Mesothelial cell of epicardium (in vitro differentiated cells): ENCODE measurements around the gene ATXN2. TPM values are rescaled to one million over a fixed set of nuclear protein-coding genes. Genes with fewer than 3 reads are reported as not detected.

ENCODE experiments used
- DNase-seq, 2 experiments: peaks; one replicate each; pipeline ENCODE4 v3.0.0; 2021; ENCODE audit warnings: low spot score in 2 of 2; ENCODE audit not compliant: unreplicated experiment in 2 of 2
- H3K27ac Mint-ChIP-seq: 2 replicates; pipeline ENCODE4 v1.8.0; 2021; ENCODE audit warnings: mixed read lengths
- H3K27me3 Mint-ChIP-seq: 2 replicates; pipeline ENCODE4 v1.8.0; 2021; ENCODE audit warnings: low read depth, mixed read lengths
- H3K36me3 Mint-ChIP-seq: 2 replicates; pipeline ENCODE4 v1.8.0; 2021; ENCODE audit warnings: mixed read lengths
- H3K4me1 Mint-ChIP-seq: 2 replicates; pipeline ENCODE4 v1.8.0; 2021; ENCODE audit warnings: mixed read lengths
- H3K4me3 Mint-ChIP-seq: 2 replicates; pipeline ENCODE4 v1.8.0; 2021; ENCODE audit warnings: mild to moderate bottlenecking, moderate library complexity, mixed read lengths
- H3K9me3 Mint-ChIP-seq: 2 replicates; pipeline ENCODE4 v1.8.0; 2021; ENCODE audit warnings: mixed read lengths
- total RNA-seq: library from RNA; stranded (reverse); gene quantifications from 3 replicates; pipeline ENCODE4 v1.2.1, GENCODE V29; 2021
- TF ChIP-seq, protein P1 (sequence below): fragments of 200-600 bp; sonication (generic); IDR thresholded peaks from one replicate; pipeline ENCODE4 v1.5.0; 2021; ENCODE audit warnings: antibody characterized with exemption; ENCODE audit not compliant: unreplicated experiment

ATXN2 gene, protein sequence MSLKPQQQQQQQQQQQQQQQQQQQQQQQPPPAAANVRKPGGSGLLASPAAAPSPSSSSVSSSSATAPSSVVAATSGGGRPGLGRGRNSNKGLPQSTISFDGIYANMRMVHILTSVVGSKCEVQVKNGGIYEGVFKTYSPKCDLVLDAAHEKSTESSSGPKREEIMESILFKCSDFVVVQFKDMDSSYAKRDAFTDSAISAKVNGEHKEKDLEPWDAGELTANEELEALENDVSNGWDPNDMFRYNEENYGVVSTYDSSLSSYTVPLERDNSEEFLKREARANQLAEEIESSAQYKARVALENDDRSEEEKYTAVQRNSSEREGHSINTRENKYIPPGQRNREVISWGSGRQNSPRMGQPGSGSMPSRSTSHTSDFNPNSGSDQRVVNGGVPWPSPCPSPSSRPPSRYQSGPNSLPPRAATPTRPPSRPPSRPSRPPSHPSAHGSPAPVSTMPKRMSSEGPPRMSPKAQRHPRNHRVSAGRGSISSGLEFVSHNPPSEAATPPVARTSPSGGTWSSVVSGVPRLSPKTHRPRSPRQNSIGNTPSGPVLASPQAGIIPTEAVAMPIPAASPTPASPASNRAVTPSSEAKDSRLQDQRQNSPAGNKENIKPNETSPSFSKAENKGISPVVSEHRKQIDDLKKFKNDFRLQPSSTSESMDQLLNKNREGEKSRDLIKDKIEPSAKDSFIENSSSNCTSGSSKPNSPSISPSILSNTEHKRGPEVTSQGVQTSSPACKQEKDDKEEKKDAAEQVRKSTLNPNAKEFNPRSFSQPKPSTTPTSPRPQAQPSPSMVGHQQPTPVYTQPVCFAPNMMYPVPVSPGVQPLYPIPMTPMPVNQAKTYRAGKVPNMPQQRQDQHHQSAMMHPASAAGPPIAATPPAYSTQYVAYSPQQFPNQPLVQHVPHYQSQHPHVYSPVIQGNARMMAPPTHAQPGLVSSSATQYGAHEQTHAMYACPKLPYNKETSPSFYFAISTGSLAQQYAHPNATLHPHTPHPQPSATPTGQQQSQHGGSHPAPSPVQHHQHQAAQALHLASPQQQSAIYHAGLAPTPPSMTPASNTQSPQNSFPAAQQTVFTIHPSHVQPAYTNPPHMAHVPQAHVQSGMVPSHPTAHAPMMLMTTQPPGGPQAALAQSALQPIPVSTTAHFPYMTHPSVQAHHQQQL
- 149 to 152 TPM (median 150 TPM) in 3 replicates for total RNA-seq

DNA sequence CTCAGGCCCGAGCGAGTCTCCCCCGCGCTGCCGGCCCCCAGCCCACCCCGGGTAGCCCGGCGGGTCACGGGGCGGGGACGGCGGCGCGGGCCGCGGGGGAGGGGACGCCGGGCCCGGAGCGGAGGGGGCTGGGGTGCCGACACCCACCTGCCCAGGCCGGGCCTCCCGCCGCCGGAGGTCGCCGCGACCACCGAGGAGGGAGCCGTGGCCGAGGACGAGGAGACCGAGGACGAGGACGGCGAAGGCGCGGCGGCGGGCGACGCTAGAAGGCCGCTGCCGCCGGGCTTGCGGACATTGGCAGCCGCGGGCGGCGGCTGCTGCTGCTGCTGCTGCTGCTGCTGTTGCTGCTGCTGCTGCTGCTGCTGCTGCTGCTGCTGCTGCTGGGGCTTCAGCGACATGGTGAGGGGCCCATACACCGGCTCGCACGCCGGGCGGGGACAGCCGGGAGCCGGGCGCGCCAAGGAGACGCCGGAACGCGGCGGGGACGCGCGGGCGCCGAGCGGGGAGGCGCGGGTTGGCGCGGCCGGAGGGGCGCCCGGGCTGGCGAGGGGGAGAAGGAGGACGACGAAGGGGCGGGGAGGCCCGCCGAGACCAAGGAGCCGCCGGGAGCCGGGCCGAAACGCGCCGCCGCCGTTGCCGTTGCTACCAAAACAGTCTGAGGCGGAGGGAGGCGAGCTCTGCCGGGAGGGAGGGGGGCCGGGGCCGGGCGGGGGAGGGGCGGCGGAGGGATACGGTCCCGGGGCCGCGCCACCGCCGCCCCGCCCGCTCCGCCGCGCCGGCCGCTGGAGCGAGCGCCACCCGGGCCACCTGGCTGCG, at the start of gene ATXN2:
ATXN2 (minus strand) TSS at position 679 of the 816 bp plus-strand sequence; CDS start at position 398, 281 bp downstream.
- DNase-seq = peak; percentile 51 to 76
- peaks cover 1% of the 10 kb centered on the region for H3K27me3 Mint-ChIP-seq
- peaks cover 2% of the 10 kb centered on the region for H3K36me3 Mint-ChIP-seq
- H3K4me3 Mint-ChIP-seq = peak within 1 kb of the TSS; percentile 87
- TF ChIP-seq, protein P1, sequence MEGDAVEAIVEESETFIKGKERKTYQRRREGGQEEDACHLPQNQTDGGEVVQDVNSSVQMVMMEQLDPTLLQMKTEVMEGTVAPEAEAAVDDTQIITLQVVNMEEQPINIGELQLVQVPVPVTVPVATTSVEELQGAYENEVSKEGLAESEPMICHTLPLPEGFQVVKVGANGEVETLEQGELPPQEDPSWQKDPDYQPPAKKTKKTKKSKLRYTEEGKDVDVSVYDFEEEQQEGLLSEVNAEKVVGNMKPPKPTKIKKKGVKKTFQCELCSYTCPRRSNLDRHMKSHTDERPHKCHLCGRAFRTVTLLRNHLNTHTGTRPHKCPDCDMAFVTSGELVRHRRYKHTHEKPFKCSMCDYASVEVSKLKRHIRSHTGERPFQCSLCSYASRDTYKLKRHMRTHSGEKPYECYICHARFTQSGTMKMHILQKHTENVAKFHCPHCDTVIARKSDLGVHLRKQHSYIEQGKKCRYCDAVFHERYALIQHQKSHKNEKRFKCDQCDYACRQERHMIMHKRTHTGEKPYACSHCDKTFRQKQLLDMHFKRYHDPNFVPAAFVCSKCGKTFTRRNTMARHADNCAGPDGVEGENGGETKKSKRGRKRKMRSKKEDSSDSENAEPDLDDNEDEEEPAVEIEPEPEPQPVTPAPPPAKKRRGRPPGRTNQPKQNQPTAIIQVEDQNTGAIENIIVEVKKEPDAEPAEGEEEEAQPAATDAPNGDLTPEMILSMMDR = no peak
- peak within 1 kb of the TSS; percentile 98 for H3K27ac Mint-ChIP-seq
- H3K9me3 Mint-ChIP-seq = no peaks in the 10 kb centered on the region
- peaks cover 37% of the 10 kb centered on the region for H3K4me1 Mint-ChIP-seq

DNA sequence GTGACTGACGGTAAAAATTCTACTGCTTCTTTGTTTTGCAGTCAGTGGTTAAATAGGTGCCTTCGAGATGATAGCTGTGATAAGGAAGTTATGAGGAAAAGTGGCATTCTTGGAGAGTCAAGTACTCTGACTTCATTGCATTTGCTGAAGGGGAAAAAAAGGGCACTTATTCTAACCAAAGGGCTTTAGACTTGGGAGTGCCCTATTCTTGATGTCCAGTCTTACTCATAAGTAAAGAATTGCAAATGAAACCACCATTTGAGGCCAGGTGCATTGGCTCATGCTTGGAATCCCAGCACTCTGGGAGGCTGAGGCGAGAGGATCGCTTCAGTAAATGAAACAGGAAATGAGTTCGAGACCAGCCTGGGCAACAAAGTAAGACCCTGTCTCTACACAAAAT, 46.3 kb upstream of the ATXN2 start:
- peaks cover 34% of the 10 kb centered on the region for H3K36me3 Mint-ChIP-seq

DNA sequence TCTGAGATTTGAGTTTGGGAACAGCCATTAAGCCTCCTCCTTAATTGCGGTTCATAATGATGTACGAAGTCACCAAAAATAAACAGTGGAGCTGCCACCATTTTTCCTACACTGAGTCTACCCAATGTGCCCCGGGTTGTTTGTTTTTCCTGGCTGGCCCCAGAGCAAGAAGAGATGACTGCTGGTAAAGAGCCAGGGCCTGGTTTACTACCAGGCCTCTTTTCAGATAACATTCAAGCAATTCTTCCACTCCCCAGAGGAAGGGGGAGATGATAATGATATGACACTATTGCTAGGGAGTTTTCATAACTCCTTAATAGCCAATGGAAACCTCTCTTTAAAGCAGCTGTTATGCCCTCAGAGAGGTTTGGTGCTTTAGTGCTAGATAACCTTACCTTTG, 44.3 kb upstream of the ATXN2 start:
- peak overlapping the region; percentile 91 for H3K27ac Mint-ChIP-seq

More for the DNA sequence above, 46.3 kb upstream of the ATXN2 start:
- H3K9me3 Mint-ChIP-seq = no peaks in the 10 kb centered on the region
- peak overlapping the region; percentile 90 for H3K27ac Mint-ChIP-seq
- peaks cover 29% of the 10 kb centered on the region for H3K4me1 Mint-ChIP-seq
- no peak overlapping the region for H3K4me3 Mint-ChIP-seq
- DNase-seq = no peak
- TF ChIP-seq, protein P1 = no peak
- H3K27me3 Mint-ChIP-seq = no peaks in the 10 kb centered on the region

DNA sequence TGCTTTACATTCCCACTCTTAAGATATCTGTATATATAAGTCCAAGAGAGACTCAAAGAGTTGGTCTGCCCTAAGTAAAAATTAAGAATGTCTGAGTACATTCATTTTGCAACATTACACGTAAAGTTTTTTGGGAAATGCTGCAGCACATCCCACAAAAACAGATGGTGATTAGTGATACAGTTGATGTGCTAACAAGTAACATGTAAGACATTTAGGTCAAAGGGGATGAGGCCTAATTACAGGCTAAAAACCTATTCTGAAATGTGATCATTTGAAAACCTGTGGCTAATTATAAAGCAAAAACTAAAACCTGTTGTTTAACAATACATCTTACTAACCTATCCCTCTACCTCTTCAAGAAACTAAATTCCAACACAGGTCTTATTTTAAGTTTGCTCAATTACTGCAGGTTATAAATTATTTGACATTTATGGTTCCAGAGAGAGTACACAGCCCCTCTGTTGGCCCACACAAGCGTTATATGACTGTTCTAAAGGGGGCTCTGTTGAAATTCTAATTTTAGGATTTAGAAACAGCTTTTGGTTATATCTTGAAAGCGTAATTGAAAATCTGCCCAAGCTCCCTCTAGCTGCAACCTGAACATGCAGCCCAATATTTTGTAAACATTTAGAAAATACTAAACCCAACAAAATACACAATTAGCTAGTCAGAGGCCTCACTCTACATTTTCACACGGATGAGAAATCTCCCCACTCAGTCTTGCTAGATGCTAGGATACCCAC, 43.7 kb upstream of the ATXN2 start:
- no peaks in the 10 kb centered on the region for H3K27me3 Mint-ChIP-seq
- H3K4me3 Mint-ChIP-seq = no peak overlapping the region
- H3K36me3 Mint-ChIP-seq = peaks cover 26% of the 10 kb centered on the region
- TF ChIP-seq, protein P1 = no peak
- DNase-seq = no peak
- peak overlapping the region; percentile 91 for H3K27ac Mint-ChIP-seq
- no peaks in the 10 kb centered on the region for H3K9me3 Mint-ChIP-seq
- peaks cover 43% of the 10 kb centered on the region for H3K4me1 Mint-ChIP-seq

More for the DNA sequence above, 44.3 kb upstream of the ATXN2 start:
- H3K9me3 Mint-ChIP-seq = no peaks in the 10 kb centered on the region
- H3K4me1 Mint-ChIP-seq = peaks cover 41% of the 10 kb centered on the region
- no peak overlapping the region for H3K4me3 Mint-ChIP-seq
- H3K36me3 Mint-ChIP-seq = peaks cover 26% of the 10 kb centered on the region
- no peaks in the 10 kb centered on the region for H3K27me3 Mint-ChIP-seq
- DNase-seq = no peak
- TF ChIP-seq, protein P1 = no peak
